GM10266 (cell line): ENCODE measurements around the gene BCAS4.

Source experiments
- DNase-seq: peaks from one replicate; pipeline ENCODE4 v3.0.0; 2012; ENCODE audit errors: extremely low spot score
- TF ChIP-seq, protein P1 (sequence below): IDR thresholded peaks from 2 replicates; pipeline ENCODE4 v1.5.1; 2012; ENCODE audit warnings: mild to moderate bottlenecking, low read depth; ENCODE audit not compliant: control insufficient read depth, insufficient read depth; ENCODE audit errors: missing control alignments

The BCAS4 gene

DNA sequence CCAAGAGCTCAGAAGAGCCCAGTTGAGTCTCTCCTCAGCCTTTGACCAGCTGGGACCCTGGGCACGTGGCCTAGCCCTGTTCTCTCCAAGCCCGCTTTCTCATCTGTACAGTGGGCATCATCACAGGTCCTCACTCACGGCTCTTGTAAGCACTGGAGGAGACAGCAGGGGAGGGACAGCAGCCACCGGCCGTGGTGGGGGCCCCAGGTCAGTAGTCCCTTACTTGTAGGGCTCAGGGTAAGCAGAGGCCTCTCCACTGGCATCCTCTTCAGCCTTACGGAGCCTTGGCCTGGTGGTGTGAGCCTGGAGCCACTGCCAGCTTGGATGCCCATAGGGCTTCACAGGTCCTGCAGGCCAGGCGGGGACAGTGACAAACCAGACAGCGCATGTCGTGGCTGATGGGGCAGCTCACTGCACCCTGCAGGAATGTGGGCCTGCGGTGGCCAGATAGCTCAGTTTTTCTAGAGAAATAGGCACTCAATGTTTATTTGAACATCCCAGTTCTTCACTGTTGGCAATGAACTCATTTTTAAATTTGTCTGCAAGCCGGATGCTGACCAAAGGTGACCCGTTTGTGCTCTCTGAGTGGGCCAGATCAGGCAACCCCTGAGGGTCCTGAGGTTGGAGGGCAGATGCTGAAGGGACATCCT is 71.3 kb downstream of the BCAS4 start:
- TF ChIP-seq, protein P1, sequence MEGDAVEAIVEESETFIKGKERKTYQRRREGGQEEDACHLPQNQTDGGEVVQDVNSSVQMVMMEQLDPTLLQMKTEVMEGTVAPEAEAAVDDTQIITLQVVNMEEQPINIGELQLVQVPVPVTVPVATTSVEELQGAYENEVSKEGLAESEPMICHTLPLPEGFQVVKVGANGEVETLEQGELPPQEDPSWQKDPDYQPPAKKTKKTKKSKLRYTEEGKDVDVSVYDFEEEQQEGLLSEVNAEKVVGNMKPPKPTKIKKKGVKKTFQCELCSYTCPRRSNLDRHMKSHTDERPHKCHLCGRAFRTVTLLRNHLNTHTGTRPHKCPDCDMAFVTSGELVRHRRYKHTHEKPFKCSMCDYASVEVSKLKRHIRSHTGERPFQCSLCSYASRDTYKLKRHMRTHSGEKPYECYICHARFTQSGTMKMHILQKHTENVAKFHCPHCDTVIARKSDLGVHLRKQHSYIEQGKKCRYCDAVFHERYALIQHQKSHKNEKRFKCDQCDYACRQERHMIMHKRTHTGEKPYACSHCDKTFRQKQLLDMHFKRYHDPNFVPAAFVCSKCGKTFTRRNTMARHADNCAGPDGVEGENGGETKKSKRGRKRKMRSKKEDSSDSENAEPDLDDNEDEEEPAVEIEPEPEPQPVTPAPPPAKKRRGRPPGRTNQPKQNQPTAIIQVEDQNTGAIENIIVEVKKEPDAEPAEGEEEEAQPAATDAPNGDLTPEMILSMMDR, result no peak

GRCh38 chr20:50866831-50867230 is 72.0 kb downstream of the BCAS4 start:
- DNase-seq, result no peak
- TF ChIP-seq, protein P1, result no peak

More for the DNA sequence above, 71.3 kb downstream of the BCAS4 start:
- no peak for DNase-seq

GRCh38 chr20:50867805-50868204 is 72.9 kb downstream of the BCAS4 start:
- no peak for DNase-seq
- TF ChIP-seq, protein P1, result no peak

GRCh38 chr20:50868509-50869495 is 73.9 kb downstream of the BCAS4 start:
- TF ChIP-seq, protein P1, result no peak

GRCh38 chr20:50870561-50871161 is 75.8 kb downstream of the BCAS4 start:
- TF ChIP-seq, protein P1, result no peak
- DNase-seq, result no peak

More at GRCh38 chr20:50868509-50869495, 73.9 kb downstream of the BCAS4 start:
- DNase-seq, result no peak

DNA sequence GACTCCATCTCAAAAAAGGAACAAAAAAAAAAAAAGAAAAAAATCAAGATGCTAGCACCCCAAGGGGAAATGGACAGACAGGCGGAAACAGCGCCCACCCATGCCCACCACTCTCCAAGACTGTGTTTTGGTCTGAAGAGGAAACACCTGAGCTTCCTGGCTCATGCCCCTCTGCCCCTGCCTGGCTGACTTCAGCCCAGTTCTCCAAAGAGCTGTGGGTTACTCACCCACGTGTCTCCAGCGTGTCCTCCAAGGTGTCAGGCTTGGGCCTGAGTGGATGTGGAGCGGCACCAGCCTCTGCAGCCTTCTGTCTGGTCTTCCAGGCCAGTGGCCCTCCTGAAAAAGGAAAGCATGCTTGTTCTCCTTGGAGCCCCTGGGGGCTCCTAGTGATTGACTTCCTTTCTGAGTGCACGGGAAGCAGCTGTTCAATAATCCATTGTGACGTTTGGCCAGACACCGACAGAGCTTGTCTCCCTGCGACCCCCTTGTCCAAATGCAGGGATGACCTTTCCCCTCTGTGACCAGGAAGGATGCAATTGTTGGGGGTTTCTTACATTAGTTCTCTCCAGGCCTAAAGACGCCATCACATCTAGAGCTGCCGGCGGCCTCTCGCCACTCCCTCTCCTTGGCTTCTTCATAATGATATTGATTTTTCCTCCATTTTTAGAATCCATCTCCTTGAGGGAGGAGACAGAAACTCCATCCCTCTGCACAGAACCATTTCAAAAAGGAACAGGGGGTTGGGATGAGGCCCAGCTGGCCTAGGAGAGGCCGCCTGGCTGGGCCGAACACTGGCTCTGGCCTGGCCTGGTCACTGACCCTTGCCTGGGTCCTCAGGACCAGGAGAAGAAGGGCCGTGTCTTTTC is 77.9 kb downstream of the BCAS4 start:
- no peak for DNase-seq
- TF ChIP-seq, protein P1, result no peak
